Liver (tissue), 9 donors: ENCODE measurements around the gene CCDC154. TPM values are rescaled to one million over a fixed set of nuclear protein-coding genes. Genes with fewer than 3 reads are reported as not detected.

Experiments
- DNase-seq: peaks from one replicate; pipeline ENCODE4 v3.0.0-alpha.2; 2017; ENCODE audit warnings: low spot score
- H3K27ac ChIP-seq, 2 donors: one replicate each; pipeline ENCODE4 v1.7.0; 2013; ENCODE audit warnings: inconsistent platforms in 2 of 2, low read length in 2 of 2, control low read depth in 1 of 2, low read depth in 1 of 2, mild to moderate bottlenecking in 1 of 2
- H3K27me3 ChIP-seq, 4 donors: one replicate each; pipeline versions ENCODE4 v1.6.1 to v1.7.0; 2013; ENCODE audit warnings: low read length in 3 of 4, inconsistent platforms in 1 of 4, mild to moderate bottlenecking in 1 of 4, moderate library complexity in 1 of 4; ENCODE audit not compliant: control insufficient read depth in 4 of 4, insufficient read depth in 4 of 4
- H3K36me3 ChIP-seq, 4 donors: one replicate each; pipeline versions ENCODE4 v1.6.1 to v1.7.0; 2013; ENCODE audit warnings: low read length in 3 of 4, mild to moderate bottlenecking in 3 of 4, low read depth in 1 of 4, moderate library complexity in 1 of 4; ENCODE audit not compliant: control insufficient read depth in 4 of 4, insufficient read depth in 3 of 4
- H3K4me1 ChIP-seq, 4 donors: one replicate each; pipeline versions ENCODE4 v1.6.1 to v1.7.0; 2013; ENCODE audit warnings: low read length in 3 of 4, mild to moderate bottlenecking in 3 of 4, moderate library complexity in 1 of 4; ENCODE audit not compliant: control insufficient read depth in 4 of 4, insufficient read depth in 4 of 4
- H3K4me3 ChIP-seq, 3 donors: one replicate each; pipeline versions ENCODE4 v1.6.1 to v1.7.0; 2013; ENCODE audit warnings: low read length in 3 of 3, control low read depth in 1 of 3, low read depth in 1 of 3, mild to moderate bottlenecking in 1 of 3
- H3K9ac ChIP-seq, 2 donors: one replicate each; pipeline ENCODE4 v1.7.0; 2013; ENCODE audit warnings: low read length in 2 of 2, mild to moderate bottlenecking in 2 of 2, moderate library complexity in 2 of 2, control low read depth in 1 of 2, low read depth in 1 of 2
- H3K9me3 ChIP-seq, 4 donors: one replicate each; pipeline versions ENCODE4 v1.6.1 to v1.7.0; 2013; ENCODE audit warnings: low read length in 3 of 4; ENCODE audit not compliant: control insufficient read depth in 4 of 4
- CTCF ChIP-seq: fragments of 150-350 bp; IDR thresholded peaks from 2 replicates; pipeline ENCODE4 v1.5.1; 2017; ENCODE audit warnings: improper control_type of control experiment, low read depth, low read length; ENCODE audit not compliant: missing input control
- EGR1 ChIP-seq, 2 donors: IDR thresholded peaks; 2 replicates each; pipeline ENCODE4 v1.6.1; 2016 to 2018; ENCODE audit warnings: antibody characterized with exemption in 2 of 2, low read depth in 2 of 2
- FOXA2 ChIP-seq: IDR thresholded peaks from 2 replicates; pipeline ENCODE4 v1.6.1; 2016; ENCODE audit warnings: antibody characterized with exemption
- GABPA ChIP-seq, 2 donors: IDR thresholded peaks in 1 of 2; conservative IDR thresholded peaks in 1 of 2; 2 replicates each; pipeline ENCODE4 v1.6.1; 2016; ENCODE audit warnings: antibody characterized with exemption in 2 of 2, mild to moderate bottlenecking in 1 of 2, moderate library complexity in 1 of 2
- HNF4A ChIP-seq, 2 donors: conservative IDR thresholded peaks; 2 replicates each; pipeline ENCODE4 v1.6.1; 2016; ENCODE audit warnings: antibody characterized with exemption in 2 of 2, mild to moderate bottlenecking in 2 of 2
- HNF4G ChIP-seq: IDR thresholded peaks from 2 replicates; pipeline ENCODE4 v1.6.1; 2016; ENCODE audit warnings: antibody characterized with exemption
- NR2F2 ChIP-seq: IDR thresholded peaks from 2 replicates; pipeline ENCODE4 v1.6.1; 2016; ENCODE audit warnings: antibody characterized with exemption
- RAD21 ChIP-seq, 2 donors: IDR thresholded peaks; 2 replicates each; pipeline ENCODE4 v1.6.1; 2016; ENCODE audit warnings: antibody characterized with exemption in 2 of 2, mild to moderate bottlenecking in 2 of 2
- RXRA ChIP-seq, 2 donors: IDR thresholded peaks; 2 replicates each; pipeline ENCODE4 v1.6.1; 2017 to 2018; ENCODE audit warnings: antibody characterized with exemption in 2 of 2, mild to moderate bottlenecking in 1 of 2
- SP1 ChIP-seq: IDR thresholded peaks from 2 replicates; pipeline ENCODE4 v1.6.1; 2018; ENCODE audit warnings: antibody characterized with exemption, mild to moderate bottlenecking
- YY1 ChIP-seq: IDR thresholded peaks from 2 replicates; pipeline ENCODE4 v1.6.1; 2016; ENCODE audit warnings: antibody characterized with exemption, mild to moderate bottlenecking
- WGBS: extraction: QIAGEN DNeasy Blood & Tissue Kit; methylation state at CpG from one replicate; pipeline ENCODE4 v1.1.7; 2013; 5-methylcytosine and 5-hydroxymethylcytosine counted together
- polyA plus RNA-seq, 2 donors: library from polyadenylated mRNA; stranded (reverse) in 1 of 2; unstranded in 1 of 2; fragments of 200-250 nt in 1 of 2; fragments of >200 nt in 1 of 2; fragmentation: Nextera tagmentation in 1 of 2; extraction: Ambion mirVana in 1 of 2; gene quantifications; one replicate each; pipeline versions ENCODE4 v1.2.1 to v1.2.3, GENCODE V29; 2013 to 2015
- total RNA-seq, 2 donors: library from RNA; depleted of rRNA; stranded (reverse); fragments of >200 nt; gene quantifications; one replicate each; pipeline ENCODE4 v1.2.3, GENCODE V29; 2014
- TF ChIP-seq, protein P1 (sequence below): IDR thresholded peaks from 2 replicates; pipeline ENCODE4 v1.6.1; 2016; ENCODE audit warnings: antibody characterized with exemption
- TF ChIP-seq, protein P2 (sequence below): IDR thresholded peaks from 2 replicates; pipeline ENCODE4 v1.6.1; 2016; ENCODE audit warnings: antibody characterized with exemption, mild to moderate bottlenecking
- TF ChIP-seq, protein P3 (sequence below): IDR thresholded peaks from 2 replicates; pipeline ENCODE4 v1.6.1; 2016; ENCODE audit warnings: antibody characterized with exemption
- donor health status: healthy.
- donor health status: healthy.
- donor health status: healthy.
- donor health status: healthy.
- donor health status: healthy.

The CCDC154 gene
- total and polyA plus RNA-seq, 4 donors: 0.18 to 0.42 (median 0.39) TPM; not detected in 1

DNA sequence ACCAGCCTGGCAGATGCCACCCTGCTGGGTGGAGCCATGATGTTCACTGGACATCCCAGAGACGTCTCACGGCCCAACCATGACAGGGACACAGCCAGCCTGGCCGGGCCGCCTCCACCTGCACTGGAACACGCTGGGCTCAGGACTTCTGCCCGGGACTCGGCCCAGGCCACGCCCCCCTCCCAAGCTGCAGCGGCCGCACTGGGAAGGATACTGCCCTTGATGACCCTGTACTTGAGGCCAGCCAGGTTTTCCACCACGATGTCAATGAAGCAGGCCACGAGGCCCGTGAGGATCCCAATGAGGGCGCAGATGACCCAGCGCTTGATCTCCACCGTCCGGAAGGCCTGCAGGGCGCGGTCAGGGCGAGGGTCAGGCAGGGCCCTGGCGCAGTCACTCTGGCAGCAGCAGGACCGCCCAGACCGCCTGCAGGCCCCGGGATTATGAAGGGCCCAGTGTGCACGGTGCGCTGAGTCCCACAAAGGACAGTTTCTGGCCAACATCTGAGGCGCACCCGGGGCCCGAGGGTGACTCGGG lies 16.3 kb upstream of the CCDC154 start:
- no peaks in the 10 kb centered on the region for H3K27me3 ChIP-seq
- no peak overlapping the region for H3K9ac ChIP-seq
- no peak overlapping the region for H3K27ac ChIP-seq
- DNase-seq: no peak
- H3K4me3 ChIP-seq: no peak overlapping the region
- H3K36me3 ChIP-seq: peaks cover 0 to 31% (median 7%) of the 10 kb centered on the region in 4 donors
- H3K4me1 ChIP-seq: no peaks in the 10 kb centered on the region
- 93% methylated on average over 30 of the region's 30 CpGs for WGBS
- H3K9me3 ChIP-seq: no peaks in the 10 kb centered on the region
- TF ChIP-seq FOXA2: no peak
- no peak for TF ChIP-seq HNF4G
- no peak for TF ChIP-seq RXRA (IDR thresholded peaks at IDR 0.05)
- no peak for TF ChIP-seq CTCF
- TF ChIP-seq GABPA (IDR thresholded peaks at IDR 0.05 in 1 of 2, conservative IDR thresholded peaks at IDR 0.05 in 1 of 2): no peak
- TF ChIP-seq HNF4A (conservative IDR thresholded peaks at IDR 0.05): no peak

DNA sequence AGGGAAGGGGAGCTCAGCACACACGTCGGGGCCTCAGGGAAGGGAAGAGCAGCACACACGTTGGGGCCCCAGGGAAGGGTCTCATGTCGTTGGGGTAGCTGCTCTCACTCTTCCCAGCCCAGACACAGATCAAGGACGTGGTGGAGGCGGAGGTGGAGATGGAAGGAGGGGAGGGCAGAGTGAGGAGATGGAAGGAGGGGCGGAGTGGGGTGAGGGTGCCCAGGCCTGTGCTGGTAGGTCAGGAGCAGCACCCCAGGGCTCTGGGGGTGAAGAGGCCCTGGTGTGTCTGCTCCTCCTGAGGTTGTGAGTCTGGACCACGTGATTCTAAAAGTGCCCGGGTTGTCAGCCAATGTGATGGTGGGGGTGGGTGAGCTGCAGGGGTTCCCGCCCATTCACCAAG lies 15.6 kb upstream of the CCDC154 start:
- DNase-seq: no peak
- no peak for TF ChIP-seq RAD21 (IDR thresholded peaks at IDR 0.05)
- TF ChIP-seq CTCF: no peak
- no peak for TF ChIP-seq HNF4A (conservative IDR thresholded peaks at IDR 0.05)
- no peak for TF ChIP-seq NR2F2
- no peak for TF ChIP-seq SP1
- no peak for TF ChIP-seq YY1
- no peak for TF ChIP-seq FOXA2
- TF ChIP-seq, protein P1, sequence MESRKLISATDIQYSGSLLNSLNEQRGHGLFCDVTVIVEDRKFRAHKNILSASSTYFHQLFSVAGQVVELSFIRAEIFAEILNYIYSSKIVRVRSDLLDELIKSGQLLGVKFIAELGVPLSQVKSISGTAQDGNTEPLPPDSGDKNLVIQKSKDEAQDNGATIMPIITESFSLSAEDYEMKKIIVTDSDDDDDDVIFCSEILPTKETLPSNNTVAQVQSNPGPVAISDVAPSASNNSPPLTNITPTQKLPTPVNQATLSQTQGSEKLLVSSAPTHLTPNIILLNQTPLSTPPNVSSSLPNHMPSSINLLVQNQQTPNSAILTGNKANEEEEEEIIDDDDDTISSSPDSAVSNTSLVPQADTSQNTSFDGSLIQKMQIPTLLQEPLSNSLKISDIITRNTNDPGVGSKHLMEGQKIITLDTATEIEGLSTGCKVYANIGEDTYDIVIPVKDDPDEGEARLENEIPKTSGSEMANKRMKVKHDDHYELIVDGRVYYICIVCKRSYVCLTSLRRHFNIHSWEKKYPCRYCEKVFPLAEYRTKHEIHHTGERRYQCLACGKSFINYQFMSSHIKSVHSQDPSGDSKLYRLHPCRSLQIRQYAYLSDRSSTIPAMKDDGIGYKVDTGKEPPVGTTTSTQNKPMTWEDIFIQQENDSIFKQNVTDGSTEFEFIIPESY: no peak
- TF ChIP-seq, protein P2, sequence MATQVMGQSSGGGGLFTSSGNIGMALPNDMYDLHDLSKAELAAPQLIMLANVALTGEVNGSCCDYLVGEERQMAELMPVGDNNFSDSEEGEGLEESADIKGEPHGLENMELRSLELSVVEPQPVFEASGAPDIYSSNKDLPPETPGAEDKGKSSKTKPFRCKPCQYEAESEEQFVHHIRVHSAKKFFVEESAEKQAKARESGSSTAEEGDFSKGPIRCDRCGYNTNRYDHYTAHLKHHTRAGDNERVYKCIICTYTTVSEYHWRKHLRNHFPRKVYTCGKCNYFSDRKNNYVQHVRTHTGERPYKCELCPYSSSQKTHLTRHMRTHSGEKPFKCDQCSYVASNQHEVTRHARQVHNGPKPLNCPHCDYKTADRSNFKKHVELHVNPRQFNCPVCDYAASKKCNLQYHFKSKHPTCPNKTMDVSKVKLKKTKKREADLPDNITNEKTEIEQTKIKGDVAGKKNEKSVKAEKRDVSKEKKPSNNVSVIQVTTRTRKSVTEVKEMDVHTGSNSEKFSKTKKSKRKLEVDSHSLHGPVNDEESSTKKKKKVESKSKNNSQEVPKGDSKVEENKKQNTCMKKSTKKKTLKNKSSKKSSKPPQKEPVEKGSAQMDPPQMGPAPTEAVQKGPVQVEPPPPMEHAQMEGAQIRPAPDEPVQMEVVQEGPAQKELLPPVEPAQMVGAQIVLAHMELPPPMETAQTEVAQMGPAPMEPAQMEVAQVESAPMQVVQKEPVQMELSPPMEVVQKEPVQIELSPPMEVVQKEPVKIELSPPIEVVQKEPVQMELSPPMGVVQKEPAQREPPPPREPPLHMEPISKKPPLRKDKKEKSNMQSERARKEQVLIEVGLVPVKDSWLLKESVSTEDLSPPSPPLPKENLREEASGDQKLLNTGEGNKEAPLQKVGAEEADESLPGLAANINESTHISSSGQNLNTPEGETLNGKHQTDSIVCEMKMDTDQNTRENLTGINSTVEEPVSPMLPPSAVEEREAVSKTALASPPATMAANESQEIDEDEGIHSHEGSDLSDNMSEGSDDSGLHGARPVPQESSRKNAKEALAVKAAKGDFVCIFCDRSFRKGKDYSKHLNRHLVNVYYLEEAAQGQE: no peak
- no peak for TF ChIP-seq EGR1 (IDR thresholded peaks at IDR 0.05; ENCODE audit: low read depth in 2 of 2)
- TF ChIP-seq RXRA (IDR thresholded peaks at IDR 0.05): no peak
- TF ChIP-seq, protein P3, sequence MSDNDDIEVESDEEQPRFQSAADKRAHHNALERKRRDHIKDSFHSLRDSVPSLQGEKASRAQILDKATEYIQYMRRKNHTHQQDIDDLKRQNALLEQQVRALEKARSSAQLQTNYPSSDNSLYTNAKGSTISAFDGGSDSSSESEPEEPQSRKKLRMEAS: no peak
- H3K4me1 ChIP-seq: no peaks in the 10 kb centered on the region
- H3K27me3 ChIP-seq: no peaks in the 10 kb centered on the region
- no peak overlapping the region for H3K4me3 ChIP-seq
- H3K27ac ChIP-seq: no peak overlapping the region
- H3K9ac ChIP-seq: no peak overlapping the region
- no peaks in the 10 kb centered on the region for H3K9me3 ChIP-seq
- H3K36me3 ChIP-seq: peaks cover 0 to 37% (median 7%) of the 10 kb centered on the region in 4 donors
- 93% methylated on average over 10 of the region's 10 CpGs for WGBS
